Measurements from ENCODE around the gene BST1. TPM values are rescaled to one million over a fixed set of nuclear protein-coding genes. Genes with fewer than 3 reads are reported as not detected.

The BST1 gene
- total and polyA plus RNA-seq, 10 of the 15 experiments (the other 5 are each of a cell fraction or from before 2014, with no cell fraction given) = 0.04 to 0.42 (median 0.11) TPM; not detected in 1

- TF ChIP-seq RB1 (IDR thresholded peaks at IDR 0.05; ENCODE audit: borderline replicate concordance) (no peak), BACH1 (IDR thresholded peaks at IDR 0.05; ENCODE audit: borderline replicate concordance) (no peak), STAT1 (conservative IDR thresholded peaks at IDR 0.05) (no peak), HCFC1 (IDR thresholded peaks at IDR 0.05; ENCODE audit: low read length) (no peak), BMI1 (IDR thresholded peaks at IDR 0.05; ENCODE audit: borderline replicate concordance) (no peak), ATF7 (IDR thresholded peaks at IDR 0.05; ENCODE audit: low read depth) (no peak), POLR2AphosphoS2 (IDR thresholded peaks at IDR 0.05; ENCODE audit: low read depth, low read length) (no peak), RFX5 (IDR thresholded peaks at IDR 0.05; ENCODE audit: low read depth, low read length) (no peak), GABPA (IDR thresholded peaks at IDR 0.05; ENCODE audit: low read depth) (no peak), BCLAF1 (IDR thresholded peaks at IDR 0.05) (no peak)
- TF ChIP-seq, protein P1, sequence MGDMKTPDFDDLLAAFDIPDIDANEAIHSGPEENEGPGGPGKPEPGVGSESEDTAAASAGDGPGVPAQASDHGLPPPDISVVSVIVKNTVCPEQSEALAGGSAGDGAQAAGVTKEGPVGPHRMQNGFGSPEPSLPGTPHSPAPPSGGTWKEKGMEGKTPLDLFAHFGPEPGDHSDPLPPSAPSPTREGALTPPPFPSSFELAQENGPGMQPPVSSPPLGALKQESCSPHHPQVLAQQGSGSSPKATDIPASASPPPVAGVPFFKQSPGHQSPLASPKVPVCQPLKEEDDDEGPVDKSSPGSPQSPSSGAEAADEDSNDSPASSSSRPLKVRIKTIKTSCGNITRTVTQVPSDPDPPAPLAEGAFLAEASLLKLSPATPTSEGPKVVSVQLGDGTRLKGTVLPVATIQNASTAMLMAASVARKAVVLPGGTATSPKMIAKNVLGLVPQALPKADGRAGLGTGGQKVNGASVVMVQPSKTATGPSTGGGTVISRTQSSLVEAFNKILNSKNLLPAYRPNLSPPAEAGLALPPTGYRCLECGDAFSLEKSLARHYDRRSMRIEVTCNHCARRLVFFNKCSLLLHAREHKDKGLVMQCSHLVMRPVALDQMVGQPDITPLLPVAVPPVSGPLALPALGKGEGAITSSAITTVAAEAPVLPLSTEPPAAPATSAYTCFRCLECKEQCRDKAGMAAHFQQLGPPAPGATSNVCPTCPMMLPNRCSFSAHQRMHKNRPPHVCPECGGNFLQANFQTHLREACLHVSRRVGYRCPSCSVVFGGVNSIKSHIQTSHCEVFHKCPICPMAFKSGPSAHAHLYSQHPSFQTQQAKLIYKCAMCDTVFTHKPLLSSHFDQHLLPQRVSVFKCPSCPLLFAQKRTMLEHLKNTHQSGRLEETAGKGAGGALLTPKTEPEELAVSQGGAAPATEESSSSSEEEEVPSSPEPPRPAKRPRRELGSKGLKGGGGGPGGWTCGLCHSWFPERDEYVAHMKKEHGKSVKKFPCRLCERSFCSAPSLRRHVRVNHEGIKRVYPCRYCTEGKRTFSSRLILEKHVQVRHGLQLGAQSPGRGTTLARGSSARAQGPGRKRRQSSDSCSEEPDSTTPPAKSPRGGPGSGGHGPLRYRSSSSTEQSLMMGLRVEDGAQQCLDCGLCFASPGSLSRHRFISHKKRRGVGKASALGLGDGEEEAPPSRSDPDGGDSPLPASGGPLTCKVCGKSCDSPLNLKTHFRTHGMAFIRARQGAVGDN (IDR thresholded peaks at IDR 0.05) = no peak
These were observed 9.3 kb downstream of the BST1 start (continued) for GRCh38 chr4:15712214-15712613.
